Tibial artery (tissue), 4 donors: ENCODE results near the gene ARL10.

Source experiments
- DNase-seq, 2 donors: peaks; one replicate each; pipeline ENCODE4 v3.0.0-alpha.2; 2019
- H3K27ac ChIP-seq, 2 donors: fragments of 200-600 bp; sonication (generic) in 1 of 2; 1 replicate in 1 of 2; 2 replicates in 1 of 2; pipeline ENCODE4 v1.5.1; 2018 to 2019; ENCODE audit warnings: mild to moderate bottlenecking in 1 of 2
- H3K27me3 ChIP-seq, 2 donors: fragments of 200-600 bp; sonication (generic) in 1 of 2; one replicate each; pipeline versions ENCODE4 v1.5.1 to v1.6.0; 2016 to 2019
- H3K36me3 ChIP-seq, 3 donors: fragments of 200-600 bp; sonication (generic) in 2 of 3; one replicate each; pipeline ENCODE4 v1.5.1; 2016 to 2019; ENCODE audit warnings: mild to moderate bottlenecking in 2 of 3
- H3K4me1 ChIP-seq, 4 donors: fragments of 200-600 bp; sonication (generic) in 2 of 4; 1 replicate in 3 of 4; 2 replicates in 1 of 4; pipeline ENCODE4 v1.5.1; 2016 to 2019
- H3K4me3 ChIP-seq, 2 donors: fragments of 200-600 bp; sonication (generic) in 1 of 2; 1 replicate in 1 of 2; 2 replicates in 1 of 2; pipeline ENCODE4 v1.5.1; 2018 to 2019; ENCODE audit warnings: mild to moderate bottlenecking in 2 of 2
- H3K9me3 ChIP-seq, 3 donors: fragments of 200-600 bp; sonication (generic) in 1 of 3; one replicate each; pipeline ENCODE4 v1.5.1; 2016 to 2019
- CTCF ChIP-seq, 2 experiments: fragments of 200-600 bp in 1 of 2; fragments of 450-650 bp in 1 of 2; IDR thresholded peaks; one replicate each; pipeline ENCODE4 v1.5.1; 2017 to 2019; ENCODE audit warnings: antibody characterized with exemption in 2 of 2, mild to moderate bottlenecking in 1 of 2, moderate library complexity in 1 of 2
- intact Hi-C: fragments of 100-400 bp; cut with DNase I; formaldehyde crosslinking; loops from one replicate; pipeline ENCODE4 v1.15.0; 2023; ENCODE audit warnings: low total_unique reads

Gene ARL10

GRCh38 chr5:176420972-176421544 is 55.8 kb downstream of the ARL10 start:
- no peak for DNase-seq
- TF ChIP-seq CTCF (IDR thresholded peaks at IDR 0.05), result no peak
- Histone ChIP-seq H3K4me1 (peaks cover 0 to 34% (median 20%) of the 10 kb centered on the region in 4 donors), H3K36me3 (no peaks in the 10 kb centered on the region), H3K27ac (no peak overlapping the region), H3K9me3 (no peaks in the 10 kb centered on the region), H3K27me3 (no peaks in the 10 kb centered on the region), H3K4me3 (no peak overlapping the region)
- intact Hi-C loops, result no loop called here

GRCh38 chr5:176424181-176424580 is 58.9 kb downstream of the ARL10 start:
- intact Hi-C loops, result no loop called here
- H3K27ac ChIP-seq, result peak overlapping the region in 1 of 2 donors; percentile 60

GRCh38 chr5:176425138-176425537 is 59.9 kb downstream of the ARL10 start:
- TF ChIP-seq CTCF (IDR thresholded peaks at IDR 0.05), result no peak
- no peaks in the 10 kb centered on the region for H3K9me3 ChIP-seq
- H3K4me1 ChIP-seq, result peaks cover 0 to 26% (median 11%) of the 10 kb centered on the region in 4 donors
- intact Hi-C loops, result no loop called here
- peak overlapping the region; percentile 7 to 63 for H3K27ac ChIP-seq
- H3K4me3 ChIP-seq, result no peak overlapping the region
- no peaks in the 10 kb centered on the region for H3K36me3 ChIP-seq
- no peak for DNase-seq
- H3K27me3 ChIP-seq, result no peaks in the 10 kb centered on the region

More at GRCh38 chr5:176424181-176424580, 58.9 kb downstream of the ARL10 start:
- no peaks in the 10 kb centered on the region for H3K36me3 ChIP-seq
- no peak overlapping the region for H3K4me3 ChIP-seq
- H3K27me3 ChIP-seq, result no peaks in the 10 kb centered on the region
- DNase-seq, result no peak
- no peaks in the 10 kb centered on the region for H3K9me3 ChIP-seq
- no peak for TF ChIP-seq CTCF (IDR thresholded peaks at IDR 0.05)
- H3K4me1 ChIP-seq, result peaks cover 0 to 26% (median 11%) of the 10 kb centered on the region in 4 donors

- H3K27ac ChIP-seq, result peak overlapping the region in 1 of 2 donors; percentile 63
- intact Hi-C loops, result no loop called here
- H3K9me3 ChIP-seq, result no peaks in the 10 kb centered on the region
- H3K4me1 ChIP-seq, result peaks cover 0 to 26% (median 11%) of the 10 kb centered on the region in 4 donors
- no peak for TF ChIP-seq CTCF (IDR thresholded peaks at IDR 0.05)
- no peak overlapping the region for H3K4me3 ChIP-seq
- H3K36me3 ChIP-seq, result no peaks in the 10 kb centered on the region
- no peak for DNase-seq
- H3K27me3 ChIP-seq, result no peaks in the 10 kb centered on the region
These were observed 60.5 kb downstream of the ARL10 start for GRCh38 chr5:176425791-176426190.

GRCh38 chr5:176426876-176427275 is 61.6 kb downstream of the ARL10 start:
- Histone ChIP-seq H3K4me1 (peaks cover 0 to 26% (median 11%) of the 10 kb centered on the region in 4 donors), H3K27me3 (no peaks in the 10 kb centered on the region), H3K4me3 (no peak overlapping the region), H3K27ac (no peak overlapping the region), H3K9me3 (no peaks in the 10 kb centered on the region), H3K36me3 (no peaks in the 10 kb centered on the region)
- TF ChIP-seq CTCF (IDR thresholded peaks at IDR 0.05), result no peak
- no peak for DNase-seq
- intact Hi-C loops, result no loop called here
